Renal cortex interstitium (tissue), 11 donors: ENCODE results near the gene CCL2. TPM values are rescaled to one million over a fixed set of nuclear protein-coding genes. Genes with fewer than 3 reads are reported as not detected.

Source experiments
- DNase-seq, 11 donors: peaks; one replicate each; pipeline ENCODE4 v3.0.0-alpha.2; 2013; ENCODE audit warnings: low read depth in 9 of 11, low spot score in 4 of 11; ENCODE audit errors: extremely low read depth in 1 of 11
- polyA plus RNA-seq, 3 donors: library from polyadenylated mRNA; unstranded; fragments of 120-200 nt; gene quantifications; one replicate each; pipeline ENCODE4 v1.2.1, GENCODE V29; 2013; ENCODE audit not compliant: insufficient read length in 3 of 3

CCL2 gene
- polyA plus RNA-seq, 3 donors, result 15.6 to 18.5 (median 16.4) TPM

GRCh38 chr17:34300652-34301370 is 45.7 kb downstream of the CCL2 start:
- DNase-seq, result no peak

- no peak for DNase-seq
These were observed 46.9 kb downstream of the CCL2 start for GRCh38 chr17:34301986-34302385.

GRCh38 chr17:34302636-34303035 is 47.6 kb downstream of the CCL2 start:
- no peak for DNase-seq

GRCh38 chr17:34303606-34304005 is 48.5 kb downstream of the CCL2 start:
- DNase-seq, result no peak

- no peak for DNase-seq
These were observed 50.0 kb downstream of the CCL2 start for GRCh38 chr17:34305061-34305460.

- no peak for DNase-seq
These were observed 50.5 kb downstream of the CCL2 start for GRCh38 chr17:34305606-34306005.

- no peak for DNase-seq
These were observed 51.4 kb downstream of the CCL2 start for GRCh38 chr17:34306466-34306865.

Other genes with a start within 250 kb of the CCL2 start
- not detected for gene CCL7, start 14.9 kb downstream of the CCL2 start, polyA plus RNA-seq
- gene CCL11, start 30.5 kb downstream of the CCL2 start, polyA plus RNA-seq, result 1 to 10 TPM in 1 of 3 donors, under 1 TPM in 2; 0.50 to 1.1 (median 0.70) TPM
- under 1 TPM in 1 of 3 donors, not detected in 2; 0.24 TPM for gene CCL8, start 64.2 kb downstream of the CCL2 start, polyA plus RNA-seq
- under 1 TPM in 2 of 3 donors, not detected in 1; 0.30 to 0.40 TPM for gene CCL13, start 101.2 kb downstream of the CCL2 start, polyA plus RNA-seq
- not detected for gene CCL1, start 107.9 kb downstream of the CCL2 start, polyA plus RNA-seq